ENCODE measurements around the gene AKAP6. TPM values are rescaled to one million over a fixed set of nuclear protein-coding genes. Genes with fewer than 3 reads are reported as not detected.
A peak's percentile ranks its signal among the peaks of the same experiment; 100 is the strongest.

Gene AKAP6
- 256 TPM for total RNA-seq

GRCh38 chr14:32329146-32329545, at the start of gene AKAP6:
TSS of gene AKAP6 (plus strand) at chr14:32329298. CDS start at chr14:32433494, 104,196 bp downstream.

Small RNAs within 50 kb of the gene (small RNA-seq; reads per million reads assigned to genes)
- gene RN7SL660P (ENCODE audit: low replicate concordance): 0.49 reads per million, percentile 43 among the genes with 10 or more reads in this experiment

Other genes with a start within 250 kb of the AKAP6 start
- gene RNU6-7, start 127.3 kb upstream of the AKAP6 start, total RNA-seq: not detected
- gene RNU6-8, start 126.0 kb upstream of the AKAP6 start, total RNA-seq: not detected

Measured in parietal lobe (tissue), 2 donors.